Muscle of leg (tissue), 11 donors: ENCODE measurements around the gene TMEM187. TPM values are rescaled to one million over a fixed set of nuclear protein-coding genes. Genes with fewer than 3 reads are reported as not detected.

Experiments used
- DNase-seq: peaks from one replicate; pipeline ENCODE4 v3.0.0; 2013
- H3K27ac ChIP-seq: one replicate; pipeline ENCODE4 v1.5.1; 2013; ENCODE audit warnings: mild to moderate bottlenecking, low read length, control low read depth
- H3K27me3 ChIP-seq: one replicate; pipeline ENCODE4 v1.6.1; 2013; ENCODE audit warnings: low read length; ENCODE audit not compliant: control insufficient read depth, insufficient read depth
- H3K36me3 ChIP-seq: one replicate; pipeline ENCODE4 v1.6.1; 2013; ENCODE audit warnings: low read length; ENCODE audit not compliant: control insufficient read depth, insufficient read depth
- H3K4me1 ChIP-seq: one replicate; pipeline ENCODE4 v1.6.1; 2013; ENCODE audit warnings: low read length; ENCODE audit not compliant: control insufficient read depth, insufficient read depth
- H3K4me3 ChIP-seq: one replicate; pipeline ENCODE4 v1.5.1; 2013; ENCODE audit warnings: low read length, control low read depth
- H3K9me3 ChIP-seq: replicated peaks from 2 replicates; pipeline ENCODE4 v1.6.1; 2013; ENCODE audit warnings: low read depth, low read length; ENCODE audit not compliant: control insufficient read depth
- WGBS: methylation state at CpG from one replicate; pipeline ENCODE4 v1.1.5; 2013; ENCODE audit warnings: missing lambda C conversion rate; ENCODE audit not compliant: insufficient coverage; 5-methylcytosine and 5-hydroxymethylcytosine counted together
- polyA plus RNA-seq, 8 donors: library from polyadenylated mRNA; unstranded; fragments of 120-200 nt; gene quantifications; one replicate each; pipeline versions ENCODE4 v1.2.1 to v1.2.3, GENCODE V29; 2013; ENCODE audit warnings: inconsistent platforms in 1 of 8, low replicate concordance in 1 of 8; ENCODE audit not compliant: insufficient read length in 8 of 8, insufficient read depth in 1 of 8
- total RNA-seq: library from RNA; stranded (reverse); fragments of 120-200 nt; gene quantifications from one replicate; pipeline ENCODE4 v1.2.4, GENCODE V29; 2013

The TMEM187 gene
- total and polyA plus RNA-seq, 9 donors, result 3.3 to 6.8 (median 5.3) TPM

DNA sequence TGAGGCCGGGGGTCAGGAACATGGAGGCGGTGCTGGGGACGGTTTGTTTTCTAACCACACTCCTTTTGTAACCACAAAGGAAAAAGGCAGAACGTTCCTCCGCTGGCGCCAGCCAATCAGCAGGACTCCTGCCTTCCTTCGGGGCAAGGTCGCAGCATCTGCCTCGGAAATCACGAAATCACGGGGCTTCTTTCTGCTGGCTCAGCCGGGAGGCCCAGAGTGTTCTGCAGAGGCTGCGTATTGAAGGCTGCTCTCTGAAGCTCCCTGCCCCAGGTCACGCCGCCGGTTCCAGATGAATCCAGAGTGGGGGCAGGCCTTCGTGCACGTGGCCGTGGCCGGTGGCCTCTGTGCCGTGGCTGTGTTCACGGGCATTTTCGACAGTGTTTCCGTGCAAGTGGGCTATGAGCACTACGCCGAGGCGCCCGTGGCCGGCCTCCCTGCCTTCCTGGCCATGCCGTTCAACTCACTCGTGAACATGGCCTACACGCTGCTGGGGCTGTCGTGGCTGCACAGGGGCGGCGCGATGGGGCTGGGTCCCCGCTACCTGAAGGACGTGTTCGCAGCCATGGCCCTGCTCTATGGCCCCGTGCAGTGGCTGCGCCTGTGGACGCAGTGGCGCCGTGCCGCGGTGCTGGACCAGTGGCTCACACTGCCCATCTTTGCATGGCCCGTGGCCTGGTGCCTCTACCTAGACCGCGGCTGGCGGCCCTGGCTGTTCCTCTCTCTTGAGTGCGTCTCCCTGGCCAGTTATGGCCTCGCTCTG lies 9.4 kb downstream of the TMEM187 start:
- H3K4me1 ChIP-seq, result peaks cover 6% of the 10 kb centered on the region
- peak overlapping the region; percentile 59 for H3K27ac ChIP-seq

GRCh38 chrX:153983321-153983801 lies 10.8 kb downstream of the TMEM187 start:
- no peak overlapping the region for H3K27ac ChIP-seq
- H3K4me1 ChIP-seq, result peaks cover 6% of the 10 kb centered on the region
- H3K36me3 ChIP-seq, result no peaks in the 10 kb centered on the region
- H3K27me3 ChIP-seq, result peaks cover 62% of the 10 kb centered on the region
- 87% methylated on average over 8 of the region's 12 CpGs for WGBS
- DNase-seq, result no peak
- H3K4me3 ChIP-seq, result no peak overlapping the region
- no peaks in the 10 kb centered on the region for H3K9me3 ChIP-seq

More for the DNA sequence above, 9.4 kb downstream of the TMEM187 start:
- H3K36me3 ChIP-seq, result no peaks in the 10 kb centered on the region
- WGBS, result 75% methylated on average over 52 of the region's 52 CpGs
- DNase-seq, result peak; percentile 73
- peaks cover 59% of the 10 kb centered on the region for H3K27me3 ChIP-seq
- H3K9me3 ChIP-seq, result no peaks in the 10 kb centered on the region
- H3K4me3 ChIP-seq, result no peak overlapping the region

- Histone ChIP-seq H3K9me3 (no peaks in the 10 kb centered on the region), H3K27me3 (peaks cover 65% of the 10 kb centered on the region), H3K27ac (no peak overlapping the region), H3K4me3 (no peak overlapping the region), H3K4me1 (peaks cover 6% of the 10 kb centered on the region), H3K36me3 (no peaks in the 10 kb centered on the region)
- DNase-seq, result no peak
- 81% methylated on average over 6 of the region's 20 CpGs for WGBS
These were observed 12.0 kb downstream of the TMEM187 start for GRCh38 chrX:153984351-153985178.

DNA sequence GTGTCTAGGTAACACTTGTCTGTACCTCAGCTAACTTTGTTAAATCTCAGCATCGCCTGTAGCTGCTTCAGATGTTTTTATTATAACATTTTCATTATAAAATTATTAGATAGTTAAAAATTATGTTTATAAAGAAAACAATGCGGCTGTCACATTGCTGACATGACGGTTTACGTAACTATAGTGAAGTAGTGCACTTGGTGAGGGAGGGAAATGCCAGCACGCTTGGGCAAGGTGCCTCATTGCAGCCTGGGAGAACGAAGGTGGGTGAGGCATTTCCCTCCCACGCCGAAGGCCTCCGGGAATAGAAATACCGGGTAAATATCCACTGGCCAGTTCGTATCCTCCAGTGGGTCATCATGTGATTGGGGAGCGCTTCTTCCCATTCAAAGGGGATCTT lies 15.9 kb downstream of the TMEM187 start:
- no peak for DNase-seq
- Histone ChIP-seq H3K36me3 (no peaks in the 10 kb centered on the region), H3K27ac (no peak overlapping the region), H3K9me3 (no peaks in the 10 kb centered on the region), H3K4me1 (peaks cover 6% of the 10 kb centered on the region), H3K4me3 (no peak overlapping the region), H3K27me3 (peaks cover 57% of the 10 kb centered on the region)
- 86% methylated on average over 6 of the region's 12 CpGs for WGBS

DNA sequence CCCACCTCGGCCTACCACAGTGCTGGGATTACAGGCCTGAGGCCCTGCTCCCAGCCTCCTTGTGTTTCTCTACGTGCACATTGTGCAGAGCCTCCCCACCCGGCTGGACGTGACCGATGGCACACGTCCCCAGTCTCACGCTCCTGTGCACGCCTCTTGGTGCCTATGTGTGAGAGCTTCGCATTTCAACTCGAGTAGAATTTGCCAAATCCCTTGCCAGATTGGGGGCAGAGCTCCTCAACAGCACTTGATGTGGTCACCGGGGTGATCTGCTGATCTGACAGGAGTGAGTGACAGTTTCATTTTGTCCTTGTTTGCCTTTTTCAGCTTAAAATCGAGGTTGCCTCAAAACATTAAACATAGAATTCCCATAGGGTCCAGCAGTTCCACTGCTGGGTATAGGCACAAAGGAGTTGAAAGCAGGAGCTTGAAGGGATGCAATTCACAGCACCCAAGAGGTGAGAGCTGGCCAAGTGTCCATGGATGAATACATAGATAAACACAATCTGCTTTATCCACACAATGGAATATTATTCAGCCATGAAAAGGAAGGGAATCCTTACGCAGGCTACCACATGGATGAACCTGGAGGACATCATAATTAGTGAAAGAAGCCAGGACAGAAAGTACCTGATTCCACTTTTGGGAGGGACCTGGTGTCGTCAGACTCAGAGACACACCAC lies 17.6 kb downstream of the TMEM187 start:
- Histone ChIP-seq H3K4me3 (no peak overlapping the region), H3K36me3 (no peaks in the 10 kb centered on the region), H3K9me3 (no peaks in the 10 kb centered on the region), H3K27me3 (peaks cover 52% of the 10 kb centered on the region), H3K4me1 (peaks cover 5% of the 10 kb centered on the region), H3K27ac (no peak overlapping the region)
- 85% methylated on average over 10 of the region's 14 CpGs for WGBS
- no peak for DNase-seq

DNA sequence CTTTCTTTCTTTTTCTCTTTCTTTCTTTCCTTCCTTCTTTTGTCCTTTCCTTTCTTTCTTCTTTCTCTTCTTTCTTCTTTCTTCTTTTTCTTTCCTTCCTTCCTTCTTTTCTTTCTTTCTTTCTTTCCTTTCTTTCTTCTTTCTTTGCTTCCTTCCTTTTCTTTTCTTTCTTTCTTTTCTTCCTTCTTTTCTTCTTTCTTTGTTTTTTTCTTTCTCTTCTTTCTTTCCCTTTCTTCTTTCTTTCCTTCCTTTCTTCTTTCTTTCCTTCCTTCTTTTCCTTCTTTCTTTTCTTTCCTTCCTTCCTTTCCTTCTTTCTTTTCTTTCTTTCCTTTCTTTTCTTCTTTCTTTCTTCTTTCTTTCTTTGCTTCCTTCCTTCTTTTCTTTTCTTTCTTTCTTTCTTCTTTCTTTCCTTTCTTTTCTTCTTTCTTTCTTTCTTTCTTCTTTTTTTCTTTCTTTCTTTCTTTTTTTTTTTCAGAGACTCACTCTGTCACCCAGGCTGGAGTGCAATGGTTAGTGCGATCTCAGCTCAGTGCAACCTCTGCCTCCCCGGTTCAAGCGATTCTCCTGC lies 18.5 kb downstream of the TMEM187 start:
- Histone ChIP-seq H3K27ac (no peak overlapping the region), H3K27me3 (peaks cover 52% of the 10 kb centered on the region), H3K9me3 (no peaks in the 10 kb centered on the region), H3K36me3 (no peaks in the 10 kb centered on the region), H3K4me1 (no peaks in the 10 kb centered on the region), H3K4me3 (no peak overlapping the region)
- DNase-seq, result no peak
- WGBS, result no CpG with 5 or more reads among the region's 3 CpGs

GRCh38 chrX:153992180-153992579 lies 19.6 kb downstream of the TMEM187 start:
- Histone ChIP-seq H3K9me3 (no peaks in the 10 kb centered on the region), H3K36me3 (no peaks in the 10 kb centered on the region), H3K4me3 (no peak overlapping the region), H3K27ac (no peak overlapping the region), H3K4me1 (no peaks in the 10 kb centered on the region), H3K27me3 (peaks cover 46% of the 10 kb centered on the region)
- 78% methylated on average over 6 of the region's 8 CpGs for WGBS
- no peak for DNase-seq

DNA sequence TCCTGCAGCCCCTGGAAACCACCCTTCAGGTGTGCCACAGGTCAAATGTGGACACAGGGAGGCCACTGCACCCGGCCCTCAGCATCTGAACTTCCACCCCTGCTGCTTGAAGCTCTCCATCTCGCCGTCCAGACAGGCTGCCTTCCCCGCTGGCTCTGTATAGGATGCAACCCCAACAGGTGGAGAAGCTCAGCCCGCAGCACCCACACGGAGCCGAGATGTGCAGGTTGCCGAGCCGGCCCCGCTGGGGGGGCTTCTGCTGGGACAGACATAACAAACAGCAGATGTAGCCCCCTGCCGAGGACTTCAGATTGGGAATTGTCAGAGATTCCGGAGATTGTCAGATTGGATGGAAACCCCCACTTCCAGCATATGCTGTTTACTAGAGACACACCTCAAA lies 20.5 kb downstream of the TMEM187 start:
- no peak overlapping the region for H3K4me3 ChIP-seq
- DNase-seq, result no peak
- H3K27me3 ChIP-seq, result peaks cover 49% of the 10 kb centered on the region
- H3K36me3 ChIP-seq, result no peaks in the 10 kb centered on the region
- no peaks in the 10 kb centered on the region for H3K9me3 ChIP-seq
- H3K27ac ChIP-seq, result no peak overlapping the region
- no peaks in the 10 kb centered on the region for H3K4me1 ChIP-seq
- 65% methylated on average over 10 of the region's 12 CpGs for WGBS

DNA sequence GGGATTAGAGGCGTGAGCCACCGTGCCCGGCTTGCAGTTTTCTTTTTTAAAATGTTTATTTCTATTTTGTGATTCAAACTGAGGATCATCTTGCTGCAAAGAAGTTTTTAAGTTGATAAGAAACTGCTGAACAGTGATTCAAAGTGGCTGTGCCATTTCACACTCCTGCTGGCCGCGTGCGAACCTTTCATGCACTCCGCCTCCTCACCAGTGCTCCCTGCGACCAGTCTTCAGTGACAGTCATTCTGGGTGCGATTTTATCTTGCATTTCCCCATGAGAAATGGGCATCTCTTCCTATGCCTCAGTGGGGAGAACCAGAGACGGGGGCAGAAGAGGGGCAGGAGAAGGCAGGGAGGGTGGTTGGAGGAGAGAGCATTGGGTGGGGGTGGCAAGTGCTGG lies 21.4 kb downstream of the TMEM187 start:
- H3K4me1 ChIP-seq, result no peaks in the 10 kb centered on the region
- H3K9me3 ChIP-seq, result no peaks in the 10 kb centered on the region
- H3K4me3 ChIP-seq, result no peak overlapping the region
- no peaks in the 10 kb centered on the region for H3K36me3 ChIP-seq
- no peak overlapping the region for H3K27ac ChIP-seq
- peaks cover 48% of the 10 kb centered on the region for H3K27me3 ChIP-seq
- 82% methylated on average over 8 of the region's 10 CpGs for WGBS
- no peak for DNase-seq
